Stimulated activated CD4-positive, alpha-beta T cell treated with anti-CD3 and anti-CD28 coated beads, TNF-alpha, amount 100 ng/mL, for 4 hours (primary cell): ENCODE measurements around the gene BTN2A1.
"Not testable (repeated sequence)": the region's sequence is repeated elsewhere in the genome, so short reads cannot be mapped to it uniquely, and the experiment has no call there.

Experiments used
- DNase-seq, 3 experiments: peaks; one replicate each; pipeline ENCODE4 v3.0.0-alpha.2; 2020; ENCODE audit warnings: low read depth in 3 of 3

BTN2A1 gene

GRCh38 chr6:26457806-26458688 is at the start of gene BTN2A1:
Gene BTN2A1, plus strand, starts transcription at chr6:26457955. Its CDS starts 682 bp downstream, at chr6:26458637.
- DNase-seq, result peak in 2 of 3 experiments; percentile 35 to 45

GRCh38 chr6:26408828-26409730 is 48.7 kb upstream of the BTN2A1 start:
- no peak for DNase-seq

GRCh38 chr6:26411751-26412150 is 46.0 kb upstream of the BTN2A1 start:
- no peak for DNase-seq

GRCh38 chr6:26412228-26412627 is 45.5 kb upstream of the BTN2A1 start:
- DNase-seq, result no peak

DNA sequence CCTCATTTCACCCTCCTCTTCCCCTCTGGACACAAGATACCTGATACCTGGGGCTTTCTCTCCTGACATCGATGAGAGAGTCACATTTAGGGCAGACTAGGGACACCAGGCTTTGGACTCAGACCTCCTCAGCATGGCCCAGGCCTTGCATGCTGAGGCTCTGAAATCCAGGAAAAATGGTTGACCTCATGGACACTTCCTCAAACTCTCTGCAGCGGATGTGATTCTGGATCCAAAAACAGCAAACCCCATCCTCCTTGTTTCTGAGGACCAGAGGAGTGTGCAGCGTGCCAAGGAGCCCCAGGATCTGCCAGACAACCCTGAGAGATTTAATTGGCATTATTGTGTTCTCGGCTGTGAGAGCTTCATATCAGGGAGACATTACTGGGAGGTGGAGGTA is 44.8 kb upstream of the BTN2A1 start:
- DNase-seq, result no peak

DNA sequence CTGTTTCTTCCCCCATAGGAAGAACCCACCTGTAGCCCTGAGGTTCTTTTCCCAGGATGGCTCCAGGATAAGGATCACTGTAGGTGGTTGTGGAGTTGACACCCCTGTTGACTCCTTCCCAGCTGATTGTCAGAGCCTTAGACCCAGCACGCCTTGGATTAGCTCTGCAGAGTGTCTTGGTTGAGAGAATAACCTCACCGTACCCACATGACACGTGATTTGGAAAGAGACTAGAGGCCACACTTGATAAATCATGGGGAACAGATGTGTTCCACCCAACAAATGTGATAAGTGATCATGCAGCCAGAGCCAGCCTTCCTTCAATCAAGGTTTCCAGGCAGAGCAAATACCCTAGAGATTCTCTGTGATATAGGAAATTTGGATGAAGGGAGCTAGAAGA is 43.5 kb upstream of the BTN2A1 start:
- no peak for DNase-seq

DNA sequence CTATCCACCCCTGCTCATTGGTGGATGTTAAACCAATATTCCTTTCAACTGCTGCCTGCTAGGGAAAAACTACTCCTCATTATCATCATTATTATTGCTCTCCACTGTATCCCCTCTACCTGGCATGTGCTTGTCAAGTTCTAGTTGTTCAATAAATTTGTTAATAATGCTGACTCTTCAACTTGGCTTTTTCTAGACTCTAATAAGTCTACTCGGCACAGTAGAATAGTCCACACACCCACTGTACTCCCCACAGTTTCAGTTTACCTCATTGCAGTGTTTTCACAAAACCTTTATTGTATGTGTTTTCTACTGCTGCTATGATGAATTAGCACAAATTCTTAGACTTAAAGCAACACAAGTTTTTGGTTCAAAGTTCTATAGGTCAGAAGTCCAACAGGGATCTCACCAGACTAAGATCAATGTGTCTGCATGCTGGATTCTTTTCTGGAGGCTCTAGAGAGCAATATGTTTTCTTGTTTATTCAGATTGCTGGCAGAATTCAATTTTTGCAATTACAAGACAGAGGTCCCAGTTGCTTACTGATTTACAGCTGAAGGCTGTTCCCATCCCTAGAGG is 42.6 kb upstream of the BTN2A1 start:
- no peak for DNase-seq

GRCh38 chr6:26415791-26416190 is 42.0 kb upstream of the BTN2A1 start:
- DNase-seq, result no peak

- no peak for DNase-seq
Observed at GRCh38 chr6:26416288-26416687, 41.5 kb upstream of the BTN2A1 start.

- not testable (repeated sequence) for DNase-seq
Observed at GRCh38 chr6:26418077-26418476, 39.7 kb upstream of the BTN2A1 start.

- DNase-seq, result not testable (repeated sequence)
Observed at GRCh38 chr6:26418795-26419194, 39.0 kb upstream of the BTN2A1 start.

- no peak for DNase-seq
Observed at GRCh38 chr6:26420688-26421171, 37.0 kb upstream of the BTN2A1 start.

- DNase-seq, result peak in 1 of 3 experiments; percentile 20
Observed at GRCh38 chr6:26421259-26422144, 36.3 kb upstream of the BTN2A1 start.

DNA sequence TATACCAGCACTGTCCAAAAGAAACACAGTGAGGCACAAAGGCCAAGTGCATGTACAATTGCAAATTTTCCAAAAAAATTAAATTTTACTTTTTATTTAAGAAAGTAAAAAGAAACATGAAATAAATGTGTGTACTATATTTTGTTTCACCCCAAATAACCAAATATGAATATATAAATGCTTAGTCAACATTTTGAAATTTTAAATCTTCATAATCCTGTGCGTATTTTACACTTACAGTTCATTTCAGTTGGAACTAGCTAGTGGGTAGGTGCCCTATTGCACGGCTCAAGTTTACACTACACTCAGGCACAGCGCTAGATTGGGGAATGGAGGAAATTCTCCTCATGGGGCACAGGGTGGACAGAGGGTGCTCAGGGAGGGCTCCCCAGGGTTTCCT is 35.4 kb upstream of the BTN2A1 start:
- no peak for DNase-seq

DNA sequence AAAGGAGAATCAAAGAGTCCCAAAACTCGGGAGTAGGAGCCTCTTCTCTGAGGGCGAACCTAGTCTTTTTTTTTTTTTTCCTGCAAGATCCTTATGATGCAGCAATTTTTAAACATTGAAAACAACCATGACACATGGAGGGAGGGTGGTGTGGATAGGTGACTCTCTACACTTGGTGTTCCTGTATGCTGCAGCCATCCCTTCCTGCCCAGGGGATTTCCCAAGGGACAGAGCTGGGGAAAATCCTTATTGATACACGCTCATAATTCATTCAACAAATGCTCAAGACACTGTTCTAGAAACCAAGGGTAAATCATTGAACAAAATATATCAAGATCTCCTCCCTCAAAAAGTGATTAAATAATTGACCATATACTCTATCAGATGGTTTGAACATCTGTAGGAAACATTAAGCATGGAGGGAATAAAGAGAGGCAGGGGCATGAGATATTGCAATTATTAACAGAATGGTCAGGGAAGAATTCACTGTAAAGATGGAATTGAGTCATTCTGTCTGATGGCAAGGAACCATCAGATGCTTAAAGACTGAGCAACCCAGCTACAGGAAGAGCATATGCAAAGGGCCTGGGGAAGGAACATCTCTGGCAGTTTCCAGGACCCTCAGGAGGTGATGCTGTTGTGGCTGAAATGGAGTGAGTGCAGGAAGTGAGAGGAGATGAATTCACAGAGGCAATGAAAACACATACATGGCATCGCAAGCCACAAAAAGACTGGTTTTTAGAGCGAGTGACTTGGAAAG is 30.9 kb upstream of the BTN2A1 start:
- no peak for DNase-seq

DNA sequence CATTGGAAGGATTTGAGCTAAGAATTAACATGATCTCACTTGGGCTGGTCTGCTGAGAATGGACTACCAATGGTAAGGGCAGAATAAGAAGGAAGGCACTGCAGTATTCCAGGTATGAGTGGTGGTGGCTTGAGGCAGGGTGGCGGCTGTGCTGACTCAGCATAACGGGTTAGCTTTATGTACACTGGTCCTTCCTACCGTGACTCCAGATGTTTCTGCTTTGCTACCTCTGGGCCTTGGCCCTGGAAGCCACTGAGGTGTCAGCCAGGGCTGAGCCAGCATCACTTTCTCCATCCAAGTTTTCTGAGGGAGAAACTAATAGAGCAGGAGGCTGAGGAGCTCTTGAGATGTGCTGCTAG is 30.3 kb upstream of the BTN2A1 start:
- DNase-seq, result no peak

- DNase-seq, result no peak
Observed at GRCh38 chr6:26428206-26428605, 29.5 kb upstream of the BTN2A1 start.

DNA sequence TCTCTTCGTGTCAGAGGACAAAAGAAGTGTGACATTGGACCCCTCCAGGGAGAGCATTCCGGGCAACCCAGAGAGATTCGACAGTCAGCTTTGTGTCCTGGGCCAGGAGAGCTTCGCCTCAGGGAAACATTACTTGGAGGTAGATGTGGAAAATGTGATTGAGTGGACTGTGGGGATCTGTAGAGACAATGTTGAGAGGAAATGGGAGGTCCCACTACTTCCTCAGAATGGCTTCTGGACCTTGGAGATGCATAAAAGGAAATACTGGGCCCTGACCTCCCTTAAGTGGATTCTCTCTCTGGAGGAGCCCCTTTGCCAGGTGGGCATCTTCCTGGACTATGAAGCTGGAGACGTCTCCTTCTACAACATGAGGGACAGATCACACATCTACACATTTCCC is 27.0 kb upstream of the BTN2A1 start:
- no peak for DNase-seq

DNA sequence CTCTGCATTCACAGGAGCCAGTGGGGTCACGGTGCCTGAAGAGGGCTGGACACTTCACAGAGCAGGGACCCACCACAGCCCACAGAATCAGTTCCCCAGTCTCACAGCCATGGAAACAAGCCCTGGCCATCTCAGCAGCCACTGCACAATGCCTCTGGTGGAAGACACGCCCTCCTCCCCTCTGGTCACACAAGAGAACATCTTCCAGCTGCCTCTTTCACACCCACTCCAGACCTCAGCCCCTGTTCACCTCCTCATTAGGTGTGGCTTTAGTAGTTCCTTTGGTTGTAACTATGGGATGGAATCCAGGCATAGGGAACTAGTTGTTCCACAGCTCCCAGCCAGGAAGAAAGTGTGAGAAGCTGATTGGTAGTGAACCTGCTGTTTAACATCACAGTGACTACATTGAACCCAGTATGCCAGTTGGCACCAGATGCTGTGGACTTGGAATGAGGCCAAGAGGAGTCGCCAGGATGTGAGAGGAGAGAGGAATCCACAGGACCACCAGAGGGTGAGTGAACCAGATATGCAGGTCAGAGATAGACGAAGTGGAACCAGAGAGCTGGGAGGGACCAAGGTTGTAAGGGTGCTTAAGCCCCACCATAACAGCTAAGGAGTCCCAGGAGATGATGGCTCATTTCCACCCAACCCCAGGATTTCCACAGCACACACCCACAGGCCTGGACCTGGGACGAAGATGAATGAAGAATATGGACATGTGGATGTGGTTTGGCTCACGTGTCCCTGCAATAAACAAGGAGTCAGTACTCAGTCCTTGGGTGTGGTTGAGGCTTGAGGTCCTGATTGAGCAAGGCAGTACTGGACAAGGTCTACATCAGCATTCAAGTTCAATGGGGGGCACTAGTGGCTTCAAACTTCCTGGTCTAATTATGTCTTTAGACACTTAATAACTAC is 26.2 kb upstream of the BTN2A1 start:
- no peak for DNase-seq
